Esophagus squamous epithelium (tissue), 4 donors: ENCODE results near the gene NAV2.

Source experiments
- CTCF ChIP-seq, 6 experiments: fragments of 450-650 bp in 4 of 6; fragments of 200-600 bp in 2 of 6; sonication (generic) in 2 of 6; IDR thresholded peaks; one replicate each; pipeline ENCODE4 v1.5.1; 2016 to 2019; ENCODE audit warnings: antibody characterized with exemption in 6 of 6, mild to moderate bottlenecking in 4 of 6, moderate library complexity in 4 of 6
- POLR2A ChIP-seq, 4 donors: fragments of 450-650 bp; IDR thresholded peaks; one replicate each; pipeline ENCODE4 v1.6.1; 2017; ENCODE audit warnings: antibody characterized with exemption in 4 of 4, mild to moderate bottlenecking in 4 of 4, moderate library complexity in 3 of 4

- TF ChIP-seq CTCF (IDR thresholded peaks at IDR 0.05) (no peak), POLR2A (IDR thresholded peaks at IDR 0.05) (no peak)
Observed at GRCh38 chr11:20020198-20020597, 307.6 kb downstream of the NAV2 start.
